Amniotic stem cell (primary cell): ENCODE results near the gene KRTAP5-10.
"Not testable (repeated sequence)": the region's sequence is repeated elsewhere in the genome, so short reads cannot be mapped to it uniquely, and the experiment has no call there.

Source experiments
- DNase-seq: peaks from one replicate; lab custom pipeline; 2025; lab: John Stamatoyannopoulos, UW

Gene KRTAP5-10

GRCh38 chr11:71611218-71611910 lies 46.0 kb downstream of the KRTAP5-10 start:
- DNase-seq = not testable (repeated sequence)

DNA sequence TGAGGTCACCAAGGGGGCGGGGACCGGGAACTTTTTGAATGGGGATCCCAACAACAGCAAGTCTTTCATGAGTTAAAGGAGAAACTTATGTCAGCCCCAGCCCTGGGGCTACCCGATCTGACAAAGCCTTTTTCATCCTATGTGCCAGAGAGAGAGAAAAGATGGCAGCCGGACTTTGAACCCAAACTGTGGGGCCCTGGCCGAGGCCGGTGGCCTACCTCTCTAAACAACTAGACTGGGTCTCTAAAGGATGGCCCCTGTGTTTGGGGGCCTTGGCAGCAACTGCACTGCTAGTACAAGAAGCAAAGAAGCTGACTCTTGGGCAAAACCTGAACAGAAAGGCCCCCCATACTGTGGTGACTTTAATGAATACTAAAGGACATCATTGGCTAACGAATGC lies 48.6 kb downstream of the KRTAP5-10 start:
- DNase-seq = not testable (repeated sequence)

DNA sequence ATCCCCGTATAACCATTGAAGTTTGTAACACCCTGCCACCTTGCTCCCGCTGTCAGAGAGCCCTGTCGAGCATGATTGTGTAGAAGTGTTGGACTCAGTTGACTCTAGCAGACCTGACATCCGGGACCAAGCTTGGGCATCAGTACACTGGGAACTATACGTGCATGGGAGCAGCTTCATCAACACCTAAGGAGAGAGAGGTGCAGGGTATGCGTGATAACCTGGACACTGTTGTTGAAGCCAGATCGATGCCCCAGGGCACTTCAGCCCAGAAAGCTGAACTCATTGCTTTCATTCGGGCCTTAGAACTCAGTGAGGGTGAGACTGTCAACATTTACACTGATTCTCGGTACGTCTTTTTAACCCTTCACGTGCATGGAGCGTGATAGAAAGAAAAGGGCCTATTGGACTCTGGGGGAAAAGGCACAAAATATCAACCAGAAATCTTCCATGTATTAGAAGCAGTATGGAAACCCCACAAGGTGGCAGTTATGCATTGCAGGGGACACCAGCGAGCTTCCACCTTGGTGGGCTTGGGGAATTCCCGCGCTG lies 49.1 kb downstream of the KRTAP5-10 start:
- not testable (repeated sequence) for DNase-seq

GRCh38 chr11:71615003-71615402 lies 49.6 kb downstream of the KRTAP5-10 start:
- not testable (repeated sequence) for DNase-seq
